Adrenal gland (tissue), 12 donors: ENCODE data around the gene C14orf132. TPM values are rescaled to one million over a fixed set of nuclear protein-coding genes. Genes with fewer than 3 reads are reported as not detected.

Experiments used
- DNase-seq, 7 donors: peaks; one replicate each; pipeline ENCODE4 v3.0.0-alpha.2; 2019 to 2020
- H3K27ac ChIP-seq, 5 donors: fragments of 200-600 bp; sonication (generic) in 4 of 5; 1 replicate in 3 of 5; 2 replicates in 2 of 5; pipeline versions ENCODE4 v1.5.1 to v1.8.0; 2016 to 2020; ENCODE audit warnings: mild to moderate bottlenecking in 1 of 5
- H3K27me3 ChIP-seq: fragments of 200-600 bp; 2 replicates; pipeline ENCODE4 v1.8.0; 2021
- H3K36me3 ChIP-seq, 2 donors: fragments of 200-600 bp; replicated peaks in 1 of 2; 1 replicate in 1 of 2; 2 replicates in 1 of 2; pipeline versions ENCODE4 v1.5.1 to v1.8.0; 2018 to 2022
- H3K4me1 ChIP-seq, 2 donors: fragments of 200-600 bp; replicated peaks in 1 of 2; 1 replicate in 1 of 2; 2 replicates in 1 of 2; pipeline versions ENCODE4 v1.5.1 to v1.8.0; 2018 to 2021
- H3K4me3 ChIP-seq, 4 donors: fragments of 200-600 bp; sonication (generic) in 3 of 4; one replicate each; pipeline ENCODE4 v1.5.1; 2016 to 2018
- H3K9me3 ChIP-seq, 3 donors: fragments of 200-600 bp; sonication (generic) in 1 of 3; replicated peaks in 1 of 3; 1 replicate in 2 of 3; 2 replicates in 1 of 3; pipeline versions ENCODE4 v1.5.1 to v1.8.0; 2016 to 2021
- POLR2A ChIP-seq, 2 donors: fragments of 450-650 bp; IDR thresholded peaks; one replicate each; pipeline ENCODE4 v1.6.1; 2017; ENCODE audit warnings: antibody characterized with exemption in 2 of 2, mild to moderate bottlenecking in 2 of 2, moderate library complexity in 1 of 2
- WGBS, 4 donors: extraction: QIAGEN DNeasy Blood & Tissue Kit in 2 of 4; methylation state at CpG; one replicate each; pipeline versions ENCODE4 v1.1.5 to v1.1.7; 2013 to 2017; 5-methylcytosine and 5-hydroxymethylcytosine counted together
- intact Hi-C, 2 donors: fragments of 100-400 bp; cut with DNase I; formaldehyde crosslinking; loops; one replicate each; pipeline versions ENCODE4 v1.14.1 to v1.15.0; 2022 to 2023
- polyA plus RNA-seq, 3 donors: library from polyadenylated mRNA; stranded (reverse); fragments of 200-250 nt in 2 of 3; fragments of 350-450 nt in 1 of 3; fragmentation: Illumina TruSeq in 1 of 3; extraction: RNeasy Lipid Tissue Mini Kit (QIAGEN cat#74804) in 1 of 3; gene quantifications; one replicate each; pipeline ENCODE4 v1.2.3, GENCODE V29; 2013 to 2014
- total RNA-seq, 9 donors: library from RNA; depleted of rRNA in 4 of 9; stranded (reverse); fragments of >200 nt in 4 of 9; fragments of 120-200 nt in 1 of 9; fragmentation: NEBNext Ultra II Directional in 1 of 9; extraction: Animal tissue kit (Norgen Biotek cat#: 25700) in 1 of 9; gene quantifications; one replicate each; pipeline versions ENCODE4 v1.1.0 to v1.2.4, GENCODE V29; 2013 to 2023
- TF ChIP-seq, protein P1 (sequence below), 6 experiments: fragments of 450-650 bp in 4 of 6; fragments of 200-600 bp in 2 of 6; sonication (generic) in 1 of 6; IDR thresholded peaks; 1 replicate in 5 of 6; 2 replicates in 1 of 6; pipeline versions ENCODE4 v1.5.1 to v1.8.0; 2016 to 2021; ENCODE audit warnings: antibody characterized with exemption in 6 of 6, mild to moderate bottlenecking in 2 of 6, moderate library complexity in 1 of 6
- donor health status: healthy with polysubstance abuse.
- donor health status: Bipolar disorder and iron deficiency.
- donor health status: DM: yes; HTN: yes; CAD: no.
- donor health status: DM: no; HTN: no; CAD: no.
- donor health status: DM: no; HTN: no; CAD: no.
- donor health status: DM: yes; HTN: yes; CAD: no.

The C14orf132 gene
- total and polyA plus RNA-seq, 12 donors = 4.5 to 34.8 (median 11.8) TPM

DNA sequence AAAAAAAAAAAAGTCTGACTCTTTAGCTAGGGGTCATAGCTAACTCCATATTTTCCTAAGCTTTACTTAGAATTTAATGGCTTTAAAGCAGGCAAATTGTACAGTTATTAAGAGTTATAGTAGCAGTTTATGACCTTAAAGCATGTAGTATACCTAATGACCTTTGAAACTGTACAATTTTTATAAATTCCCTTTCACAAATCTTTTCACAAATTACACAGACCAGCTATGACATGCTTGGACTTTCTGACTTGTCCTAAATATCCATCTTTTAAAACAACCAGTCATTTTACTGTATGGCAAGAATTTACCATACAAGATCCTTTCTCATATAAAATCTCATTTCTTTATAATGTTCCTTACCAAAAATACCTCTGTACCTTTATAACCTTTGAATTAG lies 74.8 kb downstream of the C14orf132 start:
- H3K27ac ChIP-seq = no peak overlapping the region
- H3K27me3 ChIP-seq = no peaks in the 10 kb centered on the region
- DNase-seq = no peak
- no peak for TF ChIP-seq POLR2A (IDR thresholded peaks at IDR 0.05)
- TF ChIP-seq, protein P1, sequence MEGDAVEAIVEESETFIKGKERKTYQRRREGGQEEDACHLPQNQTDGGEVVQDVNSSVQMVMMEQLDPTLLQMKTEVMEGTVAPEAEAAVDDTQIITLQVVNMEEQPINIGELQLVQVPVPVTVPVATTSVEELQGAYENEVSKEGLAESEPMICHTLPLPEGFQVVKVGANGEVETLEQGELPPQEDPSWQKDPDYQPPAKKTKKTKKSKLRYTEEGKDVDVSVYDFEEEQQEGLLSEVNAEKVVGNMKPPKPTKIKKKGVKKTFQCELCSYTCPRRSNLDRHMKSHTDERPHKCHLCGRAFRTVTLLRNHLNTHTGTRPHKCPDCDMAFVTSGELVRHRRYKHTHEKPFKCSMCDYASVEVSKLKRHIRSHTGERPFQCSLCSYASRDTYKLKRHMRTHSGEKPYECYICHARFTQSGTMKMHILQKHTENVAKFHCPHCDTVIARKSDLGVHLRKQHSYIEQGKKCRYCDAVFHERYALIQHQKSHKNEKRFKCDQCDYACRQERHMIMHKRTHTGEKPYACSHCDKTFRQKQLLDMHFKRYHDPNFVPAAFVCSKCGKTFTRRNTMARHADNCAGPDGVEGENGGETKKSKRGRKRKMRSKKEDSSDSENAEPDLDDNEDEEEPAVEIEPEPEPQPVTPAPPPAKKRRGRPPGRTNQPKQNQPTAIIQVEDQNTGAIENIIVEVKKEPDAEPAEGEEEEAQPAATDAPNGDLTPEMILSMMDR (IDR thresholded peaks at IDR 0.05) = no peak
- no peaks in the 10 kb centered on the region for H3K4me1 ChIP-seq
- intact Hi-C loops = no loop called here
- H3K9me3 ChIP-seq = no peaks in the 10 kb centered on the region
- H3K4me3 ChIP-seq = no peak overlapping the region
- H3K36me3 ChIP-seq = no peaks in the 10 kb centered on the region

DNA sequence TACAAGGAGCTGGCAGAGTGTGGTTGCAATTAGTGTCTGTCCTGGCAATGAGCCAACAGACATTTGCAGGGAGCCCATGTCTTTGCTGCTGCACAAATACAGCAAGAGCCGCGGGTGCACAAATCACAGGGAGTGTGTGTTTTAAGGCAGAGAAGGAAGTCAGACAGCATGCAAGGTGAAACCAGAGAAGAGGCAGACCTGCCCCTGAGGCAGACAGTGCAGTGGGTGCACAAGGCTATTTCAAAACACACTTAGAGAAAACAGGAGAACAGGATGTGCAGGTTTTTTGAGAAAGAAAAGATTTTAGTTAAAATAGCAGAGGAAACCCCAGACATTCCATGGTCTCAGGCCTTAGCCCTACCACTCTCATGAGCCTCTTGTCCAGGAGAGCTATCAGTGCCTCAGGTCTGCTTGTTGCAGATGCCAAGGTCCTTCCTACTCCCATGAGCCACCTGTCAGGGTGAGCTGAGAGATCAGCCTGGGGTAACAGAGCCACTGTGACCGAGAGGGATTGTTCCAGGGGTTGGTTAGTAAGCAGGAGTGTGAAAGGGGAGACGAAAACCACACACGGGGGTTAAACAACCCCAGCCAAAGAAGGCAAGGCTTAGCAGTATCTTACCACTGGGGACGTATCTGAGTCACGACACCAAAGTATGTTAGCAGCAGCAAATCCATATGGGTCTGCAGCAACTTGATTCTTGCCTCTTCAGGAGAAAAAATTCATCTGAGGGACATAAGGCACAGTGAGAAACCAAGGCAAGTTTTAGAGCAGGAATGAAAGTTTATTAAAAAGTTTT lies 78.1 kb downstream of the C14orf132 start:
- DNase-seq = no peak
- H3K27ac ChIP-seq = no peak overlapping the region
- no peak for TF ChIP-seq POLR2A (IDR thresholded peaks at IDR 0.05)
- TF ChIP-seq, protein P1 (IDR thresholded peaks at IDR 0.05) = no peak
- intact Hi-C loops = no loop called here
- no peaks in the 10 kb centered on the region for H3K27me3 ChIP-seq
- H3K36me3 ChIP-seq = no peaks in the 10 kb centered on the region
- no peaks in the 10 kb centered on the region for H3K4me1 ChIP-seq
- 72 to 82% (median 74%) methylated on average over 7 of the region's 7 CpGs for WGBS, 4 donors
- no peaks in the 10 kb centered on the region for H3K9me3 ChIP-seq
- H3K4me3 ChIP-seq = no peak overlapping the region

DNA sequence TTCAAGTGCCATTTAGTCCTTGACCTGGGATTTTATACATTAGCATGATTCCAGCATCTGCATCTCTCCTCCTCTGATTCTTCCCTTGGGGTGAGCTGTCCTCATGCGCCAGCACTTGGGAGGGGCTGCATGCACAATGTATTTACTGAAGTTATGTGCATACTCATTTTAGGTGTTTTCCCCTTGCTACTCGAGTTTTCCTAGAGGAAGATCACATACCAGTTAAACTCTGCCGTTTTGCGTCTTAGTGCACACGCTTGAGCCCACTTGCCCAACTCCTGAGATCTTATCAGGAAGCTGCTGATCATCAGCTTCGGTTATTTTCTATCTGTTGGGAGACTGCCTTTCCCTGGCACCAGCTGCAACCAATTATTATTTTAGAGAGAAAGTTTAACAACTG lies 78.8 kb downstream of the C14orf132 start:
- intact Hi-C loops = no loop called here
- no peak overlapping the region for H3K27ac ChIP-seq
- WGBS, 4 donors = 80 to 92% (median 86%) methylated on average over 6 of the region's 6 CpGs
- DNase-seq = peak in 1 of 7 donors; percentile 0
- no peak overlapping the region for H3K4me3 ChIP-seq
- H3K27me3 ChIP-seq = no peaks in the 10 kb centered on the region
- no peak for TF ChIP-seq POLR2A (IDR thresholded peaks at IDR 0.05)
- TF ChIP-seq, protein P1 (IDR thresholded peaks at IDR 0.05) = no peak
- H3K36me3 ChIP-seq = no peaks in the 10 kb centered on the region
- no peaks in the 10 kb centered on the region for H3K9me3 ChIP-seq
- H3K4me1 ChIP-seq = no peaks in the 10 kb centered on the region

DNA sequence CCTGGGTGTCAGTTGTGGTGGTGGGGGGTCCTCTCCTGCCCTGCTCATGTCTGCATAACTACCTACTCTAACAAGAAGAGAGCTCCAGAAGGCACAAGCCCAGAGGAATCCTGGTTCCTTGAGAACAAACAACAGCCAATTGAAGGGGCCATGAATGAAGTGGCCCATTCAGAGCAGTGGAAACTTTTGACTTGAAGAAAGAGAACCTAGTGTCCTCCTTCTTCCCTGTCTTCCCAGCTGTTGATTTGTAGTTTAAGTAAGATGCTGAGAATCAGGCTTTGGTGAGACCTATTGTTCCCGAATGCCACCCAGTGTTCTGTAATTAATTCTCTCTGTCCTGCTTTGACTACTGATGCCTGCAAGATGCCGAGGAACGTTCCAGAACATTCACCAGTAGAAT lies 79.2 kb downstream of the C14orf132 start:
- intact Hi-C loops = no loop called here
- peak in 1 of 7 donors; percentile 6 for DNase-seq
- Histone ChIP-seq H3K27me3 (no peaks in the 10 kb centered on the region), H3K27ac (no peak overlapping the region), H3K4me3 (no peak overlapping the region), H3K36me3 (no peaks in the 10 kb centered on the region), H3K9me3 (no peaks in the 10 kb centered on the region), H3K4me1 (no peaks in the 10 kb centered on the region)
- TF ChIP-seq, protein P1 (IDR thresholded peaks at IDR 0.05) = no peak
- TF ChIP-seq POLR2A (IDR thresholded peaks at IDR 0.05) = no peak
- 73 to 88% (median 80%) methylated on average over 3 of the region's 3 CpGs for WGBS, 4 donors
